GM13976 (cell line): ENCODE measurements around the gene PTPRM.

Experiments used
- DNase-seq: peaks from one replicate; pipeline ENCODE4 v3.0.0; 2012; ENCODE audit warnings: low spot score
- in situ Hi-C: fragments of 300-500 bp; cut with MboI; formaldehyde crosslinking; loops from one replicate; pipeline ENCODE4 v1.12.0; 2022; ENCODE audit warnings: low sequenced_read_pairs, mixed read lengths, inconsistent platforms; ENCODE audit not compliant: unreplicated experiment
- TF ChIP-seq, protein P1 (sequence below): IDR thresholded peaks from 2 replicates; pipeline ENCODE4 v1.5.1; 2012; ENCODE audit warnings: borderline replicate concordance, mild to moderate bottlenecking; ENCODE audit not compliant: insufficient read depth; ENCODE audit errors: extremely low read depth, missing control alignments, control extremely low read depth

The PTPRM gene

DNA sequence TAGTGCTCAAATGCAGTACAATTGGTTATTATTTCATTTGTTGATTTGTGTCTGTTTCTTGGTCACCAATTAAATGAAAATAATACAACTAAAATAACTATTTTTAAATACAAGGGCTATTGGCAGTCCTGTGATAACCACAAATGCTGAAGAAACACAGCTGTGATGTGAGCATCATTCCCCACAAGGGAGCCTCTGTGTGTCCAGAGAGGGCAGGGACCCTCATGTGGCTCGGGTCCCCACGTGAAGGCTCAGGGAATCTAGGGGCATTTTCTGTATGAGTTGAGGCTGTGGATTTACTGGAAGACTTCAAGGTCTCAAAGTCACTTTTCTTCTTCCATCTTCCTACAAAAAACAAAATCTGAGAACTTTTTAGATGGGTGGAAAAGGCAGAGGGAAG is 726.1 kb downstream of the PTPRM start:
- TF ChIP-seq, protein P1, sequence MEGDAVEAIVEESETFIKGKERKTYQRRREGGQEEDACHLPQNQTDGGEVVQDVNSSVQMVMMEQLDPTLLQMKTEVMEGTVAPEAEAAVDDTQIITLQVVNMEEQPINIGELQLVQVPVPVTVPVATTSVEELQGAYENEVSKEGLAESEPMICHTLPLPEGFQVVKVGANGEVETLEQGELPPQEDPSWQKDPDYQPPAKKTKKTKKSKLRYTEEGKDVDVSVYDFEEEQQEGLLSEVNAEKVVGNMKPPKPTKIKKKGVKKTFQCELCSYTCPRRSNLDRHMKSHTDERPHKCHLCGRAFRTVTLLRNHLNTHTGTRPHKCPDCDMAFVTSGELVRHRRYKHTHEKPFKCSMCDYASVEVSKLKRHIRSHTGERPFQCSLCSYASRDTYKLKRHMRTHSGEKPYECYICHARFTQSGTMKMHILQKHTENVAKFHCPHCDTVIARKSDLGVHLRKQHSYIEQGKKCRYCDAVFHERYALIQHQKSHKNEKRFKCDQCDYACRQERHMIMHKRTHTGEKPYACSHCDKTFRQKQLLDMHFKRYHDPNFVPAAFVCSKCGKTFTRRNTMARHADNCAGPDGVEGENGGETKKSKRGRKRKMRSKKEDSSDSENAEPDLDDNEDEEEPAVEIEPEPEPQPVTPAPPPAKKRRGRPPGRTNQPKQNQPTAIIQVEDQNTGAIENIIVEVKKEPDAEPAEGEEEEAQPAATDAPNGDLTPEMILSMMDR = no peak
- DNase-seq = no peak
- in situ Hi-C loops = no loop called here

GRCh38 chr18:8296886-8297616 is 729.9 kb downstream of the PTPRM start:
- no peak for DNase-seq
- in situ Hi-C loops = no loop called here
- TF ChIP-seq, protein P1 = no peak

- in situ Hi-C loops = no loop called here
- TF ChIP-seq, protein P1 = no peak
- no peak for DNase-seq
These were observed 731.1 kb downstream of the PTPRM start for GRCh38 chr18:8298186-8298585.

GRCh38 chr18:8299054-8299980 is 732.2 kb downstream of the PTPRM start:
- in situ Hi-C loops = no loop called here
- TF ChIP-seq, protein P1 = no peak
- DNase-seq = no peak

DNA sequence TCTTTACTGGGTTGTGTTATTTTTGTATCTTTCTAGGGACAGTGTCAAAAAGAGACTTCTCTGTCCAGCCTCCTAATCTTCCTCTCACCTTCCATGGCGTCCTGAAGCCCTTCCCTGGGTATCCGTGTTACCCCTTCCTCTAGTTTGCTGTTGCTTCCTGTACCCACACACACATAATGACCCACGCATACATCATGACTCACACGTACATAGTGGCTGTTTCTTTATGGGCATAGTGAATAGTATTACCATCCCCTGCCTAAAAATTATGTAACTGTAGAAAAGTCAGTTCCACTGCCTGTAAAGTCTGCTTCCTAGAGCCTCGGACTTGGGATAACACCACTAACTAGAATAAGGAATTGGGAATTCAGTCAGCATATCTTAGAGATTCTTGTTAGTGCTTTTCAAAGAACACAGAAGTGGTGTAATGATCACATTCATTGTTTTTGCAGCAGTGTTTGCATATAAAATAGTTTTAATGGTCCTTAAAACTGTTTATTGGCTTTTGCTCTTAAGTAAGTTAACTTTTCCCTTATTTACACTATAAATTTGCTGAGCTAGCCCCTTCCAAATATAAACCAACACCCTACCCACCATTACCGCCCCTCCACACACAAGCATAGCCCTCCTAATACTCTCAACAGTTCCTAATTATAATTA is 733.8 kb downstream of the PTPRM start:
- DNase-seq = no peak
- TF ChIP-seq, protein P1 = no peak
- in situ Hi-C loops = no loop called here

DNA sequence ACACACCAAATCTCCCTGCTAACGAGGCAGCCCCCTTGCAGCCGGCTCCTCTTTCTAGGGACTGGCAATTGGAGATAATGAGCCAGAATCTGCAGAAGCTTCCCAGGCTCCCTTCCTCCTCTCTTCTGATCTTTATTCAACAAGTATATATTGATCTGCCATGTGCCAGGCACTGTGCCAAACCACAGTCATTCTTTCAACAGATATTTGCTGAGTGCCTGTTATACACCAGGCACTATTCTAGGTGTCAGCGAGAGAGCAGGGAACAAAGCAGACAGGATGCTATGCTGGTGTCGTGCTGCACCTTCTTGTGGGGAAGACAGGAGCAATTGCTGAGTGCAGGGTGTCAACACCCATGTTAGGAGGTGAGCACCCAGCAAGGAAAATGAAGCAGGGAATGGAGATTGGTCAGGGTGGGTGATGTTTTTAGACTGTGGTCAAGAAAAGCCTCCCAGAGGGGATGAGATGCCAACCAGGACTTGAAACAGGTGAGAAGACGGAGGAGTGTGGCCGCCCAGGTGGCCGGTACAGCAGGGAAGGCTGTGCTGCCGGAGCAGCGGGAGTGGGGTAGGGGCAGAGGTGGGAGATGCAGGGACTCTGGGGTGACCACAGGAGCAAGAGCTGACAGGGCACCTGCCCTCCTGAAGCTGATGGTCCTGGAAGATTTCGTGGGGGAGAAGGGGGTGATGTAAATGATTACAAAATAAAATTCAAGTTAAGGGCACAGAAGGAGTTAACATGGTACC is 734.5 kb downstream of the PTPRM start:
- TF ChIP-seq, protein P1 = no peak
- in situ Hi-C loops = no loop called here
- DNase-seq = no peak
